ELR (cell line): ENCODE data around the gene NKAIN2.

Source experiments
- DNase-seq: peaks from one replicate; pipeline ENCODE4 v3.0.0-alpha.2; 2015; ENCODE audit warnings: low read depth

NKAIN2 gene

GRCh38 chr6:124029567-124029966 lies 225.9 kb downstream of the NKAIN2 start:
- no peak for DNase-seq

GRCh38 chr6:124033501-124033900 lies 229.8 kb downstream of the NKAIN2 start:
- DNase-seq = no peak

- no peak for DNase-seq
Measured at GRCh38 chr6:124036384-124036783, 232.7 kb downstream of the NKAIN2 start.

- no peak for DNase-seq
Measured at GRCh38 chr6:124040655-124041054, 237.0 kb downstream of the NKAIN2 start.

GRCh38 chr6:124052120-124052519 lies 248.5 kb downstream of the NKAIN2 start:
- DNase-seq = no peak

- DNase-seq = no peak
Measured at GRCh38 chr6:124053315-124053714, 249.7 kb downstream of the NKAIN2 start.

GRCh38 chr6:124054034-124054433 lies 250.4 kb downstream of the NKAIN2 start:
- DNase-seq = no peak

- no peak for DNase-seq
Measured at GRCh38 chr6:124055395-124055794, 251.7 kb downstream of the NKAIN2 start.

- no peak for DNase-seq
Measured at GRCh38 chr6:124055963-124056362, 252.3 kb downstream of the NKAIN2 start.

- no peak for DNase-seq
Measured at GRCh38 chr6:124056407-124057334, 253.0 kb downstream of the NKAIN2 start.

GRCh38 chr6:124057461-124057860 lies 253.8 kb downstream of the NKAIN2 start:
- DNase-seq = no peak

- DNase-seq = no peak
Measured at GRCh38 chr6:124064317-124065113, 260.9 kb downstream of the NKAIN2 start.

GRCh38 chr6:124066269-124066668 lies 262.6 kb downstream of the NKAIN2 start:
- no peak for DNase-seq

GRCh38 chr6:124066946-124067552 lies 263.4 kb downstream of the NKAIN2 start:
- no peak for DNase-seq

GRCh38 chr6:124069230-124069950 lies 265.7 kb downstream of the NKAIN2 start:
- no peak for DNase-seq

GRCh38 chr6:124073021-124073420 lies 269.4 kb downstream of the NKAIN2 start:
- no peak for DNase-seq

GRCh38 chr6:124073820-124074587 lies 270.3 kb downstream of the NKAIN2 start:
- no peak for DNase-seq

- no peak for DNase-seq
Measured at GRCh38 chr6:124074606-124075005, 270.9 kb downstream of the NKAIN2 start.

- no peak for DNase-seq
Measured at GRCh38 chr6:124076336-124077048, 272.8 kb downstream of the NKAIN2 start.

- no peak for DNase-seq
Measured at GRCh38 chr6:124078169-124078568, 274.5 kb downstream of the NKAIN2 start.
